ENCODE measurements around the gene GCNT3.

GRCh38 chr15:59609730-59610712 lies 1.6 kb upstream of the GCNT3 start:
- TF ChIP-seq EP300 (IDR thresholded peaks at IDR 0.05): no peak
- no peak for TF ChIP-seq CTCF (IDR thresholded peaks at IDR 0.05)
- TF ChIP-seq POLR2A (IDR thresholded peaks at IDR 0.05): no peak
- TF ChIP-seq POLR2AphosphoS5 (IDR thresholded peaks at IDR 0.05): no peak
